Measurements from ENCODE around the gene GRK5.
A peak's percentile ranks its signal among the peaks of the same experiment; 100 is the strongest.

The GRK5 gene

GRCh38 chr10:119468542-119469324, 261.4 kb downstream of the GRK5 start:
- DNase-seq, result no peak

- no peak for DNase-seq
Measured at GRCh38 chr10:119469325-119469707, 261.9 kb downstream of the GRK5 start.

- DNase-seq, result no peak
Measured at GRCh38 chr10:119469846-119470245, 262.5 kb downstream of the GRK5 start.

GRCh38 chr10:119470920-119471702, 263.7 kb downstream of the GRK5 start:
- no peak for DNase-seq

- DNase-seq, result no peak
Measured at GRCh38 chr10:119473771-119474170, 266.4 kb downstream of the GRK5 start.

GRCh38 chr10:119474606-119475005, 267.2 kb downstream of the GRK5 start:
- no peak for DNase-seq

GRCh38 chr10:119477444-119477843, 270.1 kb downstream of the GRK5 start:
- DNase-seq, result no peak

- DNase-seq, result no peak
Measured at GRCh38 chr10:119478111-119478802, 270.9 kb downstream of the GRK5 start.

- DNase-seq, result no peak
Measured at GRCh38 chr10:119478811-119479341, 271.5 kb downstream of the GRK5 start.

GRCh38 chr10:119479532-119479931, 272.2 kb downstream of the GRK5 start:
- DNase-seq, result no peak

- DNase-seq, result no peak
Measured at GRCh38 chr10:119480667-119481066, 273.3 kb downstream of the GRK5 start.

GRCh38 chr10:119481781-119482426, 274.5 kb downstream of the GRK5 start:
- DNase-seq, result no peak

GRCh38 chr10:119483001-119483400, 275.6 kb downstream of the GRK5 start:
- no peak for DNase-seq

- no peak for DNase-seq
Measured at GRCh38 chr10:119483839-119484238, 276.5 kb downstream of the GRK5 start.

GRCh38 chr10:119488675-119489074, 281.3 kb downstream of the GRK5 start:
- no peak for DNase-seq

GRCh38 chr10:119489991-119490326, 282.6 kb downstream of the GRK5 start:
- no peak for DNase-seq

GRCh38 chr10:119491966-119492757, 284.8 kb downstream of the GRK5 start:
- DNase-seq, result peak; percentile 25

GRCh38 chr10:119493155-119493554, 285.8 kb downstream of the GRK5 start:
- DNase-seq, result no peak

GRCh38 chr10:119494236-119495020, 287.1 kb downstream of the GRK5 start:
- no peak for DNase-seq

- DNase-seq, result no peak
Measured at GRCh38 chr10:119495021-119495505, 287.7 kb downstream of the GRK5 start.

GRCh38 chr10:119495545-119495944, 288.2 kb downstream of the GRK5 start:
- no peak for DNase-seq

All from GF-D8 (cell line).